HG02885 (cell line): Measurements from ENCODE around the gene CHAC2.
"Not testable (repeated sequence)": the region's sequence is repeated elsewhere in the genome, so short reads cannot be mapped to it uniquely, and the experiment has no call there.

Experiments
- ATAC-seq: cut with Tn5 transposase; IDR thresholded peaks from one replicate; pipeline ENCODE4 v1.9.1; 2021; ENCODE audit warnings: mild to moderate bottlenecking; ENCODE audit not compliant: unreplicated experiment, poor library complexity

The CHAC2 gene

DNA sequence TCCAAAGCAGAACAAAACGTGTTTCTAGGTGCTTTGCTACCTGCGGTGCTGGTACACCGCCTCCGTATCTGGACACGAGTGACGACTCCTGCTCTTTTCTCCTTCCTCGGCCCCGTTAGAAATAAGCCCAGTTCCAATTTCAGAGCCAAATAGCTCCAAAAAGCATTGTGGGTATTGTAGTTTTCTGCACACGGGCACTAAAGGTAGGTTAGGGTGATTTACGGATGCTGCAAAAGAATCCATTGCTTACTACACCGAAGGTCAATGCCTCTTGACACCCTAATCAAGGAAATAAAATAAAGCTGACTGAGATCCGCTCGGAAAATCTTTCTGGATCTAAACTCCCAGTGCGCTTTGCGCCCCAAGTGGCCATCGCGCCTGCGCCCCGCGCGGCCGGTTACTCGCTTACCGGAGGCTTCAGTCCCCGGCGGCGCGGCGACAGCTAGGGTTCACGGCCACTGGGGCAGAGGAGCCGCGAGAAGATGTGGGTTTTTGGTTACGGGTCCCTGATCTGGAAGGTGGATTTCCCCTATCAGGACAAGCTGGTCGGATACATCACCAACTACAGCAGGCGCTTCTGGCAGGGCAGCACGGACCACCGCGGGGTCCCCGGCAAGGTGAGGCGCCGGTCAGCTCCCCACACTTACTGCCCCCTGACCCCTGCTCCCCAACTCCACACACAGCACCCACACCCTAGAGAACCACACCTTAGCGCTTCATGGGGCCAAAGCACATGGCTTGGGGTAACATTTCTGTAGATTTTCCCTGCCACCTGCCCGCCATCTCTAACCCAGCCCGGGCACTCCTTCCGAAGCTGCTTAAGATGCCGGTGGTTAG lies at the start of gene CHAC2:
CHAC2 (plus strand) TSS at position 400 of the 837 bp plus-strand sequence; CDS start at position 483, 83 bp downstream.
- peak; percentile 91 for ATAC-seq

DNA sequence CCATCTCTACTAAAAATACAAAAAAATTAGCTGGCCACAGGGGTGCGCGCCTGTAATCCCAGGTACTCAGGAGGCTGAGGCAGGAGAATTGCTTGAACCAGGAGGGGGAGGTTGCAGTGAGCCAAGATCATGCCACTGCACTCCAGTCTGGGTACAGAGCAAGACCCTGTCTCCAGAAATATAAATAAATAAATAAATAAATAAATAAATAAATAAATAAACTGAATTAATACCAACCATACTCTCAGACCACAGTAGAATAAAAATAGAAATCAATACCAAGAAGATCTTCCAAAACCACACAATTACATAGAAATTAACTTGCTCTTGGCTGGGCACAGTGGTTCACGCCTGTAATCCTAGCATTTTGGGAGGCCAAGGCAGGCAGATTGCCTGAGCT lies 46.7 kb upstream of the CHAC2 start:
- not testable (repeated sequence) for ATAC-seq

DNA sequence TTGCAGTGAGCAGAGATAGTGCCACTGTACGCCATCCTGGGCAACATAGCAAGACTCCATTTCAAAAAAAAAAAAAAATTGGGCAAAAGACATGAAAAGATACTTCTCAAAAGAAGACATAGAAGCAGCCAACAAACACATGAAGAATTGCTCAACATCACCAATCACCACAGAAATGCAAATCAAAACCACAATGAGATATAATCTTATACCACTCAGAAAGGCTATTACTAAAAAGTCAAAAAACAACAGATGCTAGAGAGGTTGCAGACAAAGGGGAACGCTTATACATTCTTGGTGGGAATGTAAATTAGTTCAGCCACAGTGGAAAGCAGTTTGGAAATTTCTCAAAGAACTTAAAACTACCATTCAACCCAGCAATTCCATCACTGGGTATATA lies 43.1 kb upstream of the CHAC2 start:
- no peak for ATAC-seq

DNA sequence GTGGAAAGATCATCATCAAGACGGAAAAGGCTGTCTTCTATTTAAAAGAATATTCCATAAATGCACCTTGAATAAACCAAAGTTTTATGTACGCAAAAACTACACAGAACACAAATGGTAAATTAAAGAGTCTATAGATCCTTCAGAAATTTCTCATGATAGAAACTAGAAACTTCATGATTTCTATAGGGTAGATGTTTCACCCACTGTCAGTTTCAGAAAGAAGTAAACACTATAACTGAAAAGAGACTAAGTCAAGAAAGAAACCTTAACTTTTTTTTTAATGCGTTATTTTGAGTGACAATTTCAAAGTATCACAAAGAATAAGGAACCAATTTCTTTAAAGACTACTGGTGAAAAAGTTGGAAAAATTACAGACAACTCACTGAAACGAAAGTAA lies 41.9 kb upstream of the CHAC2 start:
- ATAC-seq, result no peak

DNA sequence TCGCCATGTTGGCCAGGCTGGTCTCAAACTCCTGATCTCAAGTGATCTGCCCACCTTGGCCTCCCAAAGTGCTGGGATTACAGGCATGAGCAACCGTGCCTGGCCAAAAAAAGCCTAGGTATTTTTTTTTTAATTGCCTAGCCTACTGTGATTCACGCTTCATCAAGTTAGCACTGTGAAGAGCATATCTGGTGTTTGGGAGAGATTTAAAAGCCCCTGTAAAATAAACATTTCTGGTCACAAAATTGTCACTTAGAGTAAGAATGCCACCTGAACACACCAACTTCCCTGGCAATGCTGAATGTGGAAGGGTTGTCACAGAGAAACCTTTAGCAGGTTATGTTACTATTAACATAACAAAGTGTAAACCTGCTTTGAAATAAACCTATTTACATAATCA lies 39.7 kb upstream of the CHAC2 start:
- ATAC-seq, result no peak

DNA sequence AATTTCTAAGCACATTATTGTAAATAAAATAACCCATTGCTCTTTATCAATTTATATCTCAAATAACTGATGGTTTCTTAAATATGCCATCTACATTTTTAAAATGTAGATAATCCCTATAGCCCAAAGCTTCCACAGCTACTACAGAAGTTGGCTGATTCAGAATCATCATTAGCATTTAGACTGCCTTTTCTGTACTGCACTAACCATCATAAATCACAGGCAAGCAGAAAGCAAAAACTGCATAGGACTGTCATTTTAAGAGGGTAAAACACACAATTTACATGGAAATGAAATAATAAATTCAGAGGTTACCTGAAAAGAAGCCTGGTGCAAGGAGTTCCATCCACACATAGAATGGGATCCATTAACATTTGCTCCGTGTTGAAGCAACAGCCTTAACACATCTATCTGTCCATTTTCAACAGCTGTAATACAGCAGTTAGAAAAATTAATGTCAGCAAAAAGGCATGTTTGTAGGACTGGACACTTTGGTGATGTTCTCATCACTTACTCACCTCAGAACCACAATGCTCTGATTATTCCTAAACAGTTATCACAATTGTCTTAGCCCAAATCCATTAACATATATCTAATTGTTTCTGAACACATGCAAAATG lies 38.4 kb upstream of the CHAC2 start:
- ATAC-seq, result no peak

DNA sequence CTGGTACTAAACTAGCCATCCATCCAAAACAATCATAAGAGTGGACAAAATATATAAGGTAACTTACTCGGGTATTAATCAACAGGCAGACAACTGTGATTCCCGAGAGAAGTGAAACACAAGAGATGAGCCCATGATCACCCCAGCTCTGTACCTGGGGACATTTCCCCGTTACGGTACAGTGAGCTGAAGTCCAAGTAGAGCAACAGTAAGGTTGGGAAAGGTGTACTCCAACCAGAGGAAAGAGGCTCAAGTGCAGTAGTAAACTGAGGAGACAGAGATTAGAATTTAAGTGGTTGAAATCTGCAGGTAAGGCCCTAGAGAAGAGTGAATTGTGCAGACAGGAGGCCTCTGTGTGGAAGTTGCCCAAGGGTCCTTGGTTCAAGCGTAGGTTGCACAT lies 30.5 kb upstream of the CHAC2 start:
- ATAC-seq, result no peak

DNA sequence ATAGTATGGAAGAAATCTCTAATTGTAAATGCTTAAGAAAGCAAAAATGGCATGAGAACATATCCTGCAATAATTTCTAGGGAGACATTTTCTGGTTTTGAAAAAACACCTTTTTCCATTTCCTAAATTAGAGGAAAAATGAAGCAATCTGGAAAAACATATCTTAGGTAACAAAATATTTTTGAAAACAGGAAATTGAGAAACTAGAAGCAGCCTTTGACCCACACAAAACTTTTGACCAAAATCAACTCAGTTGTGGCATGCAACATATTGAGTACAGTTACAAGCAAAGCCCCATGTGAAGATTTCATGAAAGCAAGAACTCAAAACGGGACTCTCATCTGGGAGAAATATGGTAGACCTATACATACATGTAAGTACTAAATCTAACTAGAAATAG lies 28.6 kb upstream of the CHAC2 start:
- ATAC-seq, result no peak

DNA sequence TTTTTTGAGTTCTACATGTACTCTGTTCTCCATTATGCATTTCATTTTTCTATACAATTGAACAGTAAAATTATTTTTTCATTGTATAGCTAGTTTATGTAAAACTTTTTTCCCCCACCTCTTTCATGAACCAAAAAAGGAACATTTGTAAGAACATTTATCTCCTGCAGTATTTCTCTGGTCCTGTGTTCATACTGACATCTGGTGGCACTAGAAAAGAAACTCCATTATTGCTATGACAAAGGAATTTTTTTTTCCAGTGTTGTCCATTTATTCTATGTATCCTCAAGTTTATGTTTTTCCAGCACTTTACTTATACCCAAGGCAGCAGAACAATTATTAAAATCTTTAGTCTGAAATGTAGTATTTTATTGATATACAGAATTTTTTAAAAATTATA lies 27.4 kb upstream of the CHAC2 start:
- no peak for ATAC-seq

DNA sequence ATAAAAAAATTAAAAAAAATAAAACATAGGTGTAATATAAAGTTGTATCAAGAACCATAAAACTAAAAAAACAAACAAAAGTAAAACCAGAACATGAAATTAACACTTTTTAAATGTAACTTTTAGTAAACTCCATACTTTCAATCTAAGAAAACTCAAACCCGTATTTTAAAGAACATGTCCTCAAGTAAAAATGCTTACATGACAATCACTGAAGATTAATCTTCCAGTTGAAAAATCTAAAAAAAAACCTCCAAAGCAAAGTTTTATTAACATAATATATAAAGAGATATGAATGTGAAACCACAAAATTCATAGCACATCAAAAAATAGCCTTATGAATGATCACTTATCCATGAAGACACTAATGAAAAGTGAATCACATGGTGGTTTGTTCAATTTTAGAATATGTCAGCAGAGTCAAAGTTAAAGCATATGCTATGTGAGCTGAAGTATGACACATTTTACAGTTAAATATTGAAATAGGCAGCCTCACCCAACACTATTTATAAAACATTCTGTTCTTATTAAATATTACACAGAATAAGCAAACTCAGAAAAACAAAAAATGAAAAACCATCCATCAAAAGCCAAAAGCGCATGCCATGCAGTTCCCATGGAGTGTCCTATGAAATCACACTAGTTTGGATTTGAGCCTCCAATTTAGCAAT lies 23.1 kb upstream of the CHAC2 start:
- ATAC-seq, result no peak

DNA sequence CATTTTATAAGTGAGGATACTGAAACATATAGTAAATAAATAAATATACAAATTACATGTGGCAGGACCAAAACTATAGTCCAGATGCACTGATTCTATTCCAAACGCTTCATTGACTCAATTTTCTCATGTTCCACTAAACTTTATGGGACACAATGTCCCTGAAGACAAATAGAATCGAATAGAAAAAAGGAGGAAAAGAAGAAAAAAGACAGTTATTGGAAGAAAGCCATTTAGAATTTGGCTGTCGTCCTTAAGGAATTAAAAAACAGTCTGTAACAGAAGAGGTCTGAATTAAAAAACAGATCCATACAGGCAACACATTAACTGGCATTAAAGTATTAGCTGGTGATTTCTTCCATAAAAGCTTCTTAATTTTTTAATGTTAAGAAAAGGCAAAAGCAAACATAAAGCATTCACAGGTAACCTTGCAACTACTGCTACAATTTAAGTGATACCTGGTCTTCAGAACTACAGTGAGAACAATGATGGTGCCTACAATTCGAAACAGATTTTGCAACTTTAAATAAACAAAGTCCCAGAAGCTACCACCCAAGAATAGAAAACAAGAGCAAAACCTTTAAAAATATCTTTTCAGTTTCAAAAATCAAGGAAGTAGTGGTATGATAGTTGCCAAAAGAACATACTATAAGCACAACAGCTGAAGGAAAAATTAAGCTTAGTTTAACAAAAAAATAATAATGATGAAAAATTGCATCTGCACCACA lies 17.4 kb upstream of the CHAC2 start:
- no peak for ATAC-seq

DNA sequence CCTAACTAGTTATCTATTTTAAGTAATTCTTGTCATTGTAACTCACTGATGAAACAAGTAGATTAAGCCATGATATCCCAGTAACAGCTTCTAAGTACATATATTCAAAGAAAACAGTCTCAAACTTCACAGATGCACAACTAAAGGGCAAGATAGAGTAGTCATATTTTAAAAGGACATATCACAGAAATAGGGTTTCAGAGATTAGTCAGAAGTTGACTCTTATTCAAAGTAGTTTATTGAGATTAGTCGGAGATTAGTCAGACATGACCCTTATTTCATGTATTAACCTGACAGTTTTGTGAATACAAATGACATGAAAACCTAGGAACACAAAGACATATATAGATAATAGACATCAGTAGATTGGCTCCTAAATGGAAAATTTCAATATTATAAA lies 15.9 kb upstream of the CHAC2 start:
- peak; percentile 96 for ATAC-seq

DNA sequence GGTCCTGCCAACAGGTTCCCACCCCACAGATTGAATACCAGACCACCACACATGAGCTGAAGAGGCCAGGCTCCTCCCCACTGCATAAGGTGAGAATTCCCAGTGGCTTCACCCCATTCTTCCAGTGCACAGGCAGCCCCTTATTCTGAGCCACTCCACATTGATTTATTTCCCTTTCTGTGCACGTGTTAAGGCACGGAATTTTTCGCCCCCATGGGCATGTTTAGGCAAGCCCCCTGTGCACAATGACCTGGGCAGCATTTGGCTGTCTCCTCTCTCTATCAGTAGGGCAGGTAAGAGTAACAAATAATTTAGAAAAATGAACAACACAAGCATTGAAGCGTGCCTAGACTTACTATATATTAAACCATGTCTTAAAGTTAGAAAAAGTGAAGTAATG lies 15.2 kb upstream of the CHAC2 start:
- no peak for ATAC-seq

DNA sequence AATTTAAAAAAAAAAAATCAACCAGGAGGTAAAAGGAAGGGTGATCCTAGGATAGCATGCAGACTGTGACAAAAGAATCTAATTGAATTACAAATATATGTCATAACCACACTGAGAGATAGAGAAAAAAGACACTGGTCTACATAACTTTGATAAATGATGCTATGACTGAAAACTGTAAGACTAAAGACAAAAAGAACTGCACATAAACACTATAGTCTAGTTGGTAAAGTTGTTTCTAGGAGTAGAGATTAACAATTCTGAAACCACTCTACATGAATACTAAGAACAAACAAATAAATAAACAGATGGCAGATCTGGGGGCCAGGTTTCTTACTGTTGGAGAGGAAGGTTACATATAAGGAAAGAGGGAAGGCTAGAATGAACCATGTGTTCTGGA lies 14.6 kb upstream of the CHAC2 start:
- ATAC-seq, result no peak

DNA sequence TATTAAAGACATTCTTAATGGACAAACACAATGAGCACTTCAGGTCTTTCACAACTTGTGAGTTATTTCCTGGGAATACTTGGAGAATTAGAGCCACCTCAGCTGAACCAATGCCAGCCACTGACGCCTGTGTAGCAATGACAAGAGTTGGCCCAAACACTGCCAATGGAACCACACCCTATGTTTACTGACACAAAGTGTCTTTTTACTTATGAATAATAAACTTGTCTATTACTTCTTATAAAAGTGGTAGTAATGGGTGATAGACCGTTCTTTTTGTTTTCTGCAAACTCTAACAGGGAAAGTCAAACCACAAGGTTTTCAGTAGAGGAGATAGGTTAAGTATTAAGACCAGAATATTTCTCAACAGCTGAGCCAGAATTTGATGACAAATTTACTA lies 12.5 kb upstream of the CHAC2 start:
- ATAC-seq, result no peak

DNA sequence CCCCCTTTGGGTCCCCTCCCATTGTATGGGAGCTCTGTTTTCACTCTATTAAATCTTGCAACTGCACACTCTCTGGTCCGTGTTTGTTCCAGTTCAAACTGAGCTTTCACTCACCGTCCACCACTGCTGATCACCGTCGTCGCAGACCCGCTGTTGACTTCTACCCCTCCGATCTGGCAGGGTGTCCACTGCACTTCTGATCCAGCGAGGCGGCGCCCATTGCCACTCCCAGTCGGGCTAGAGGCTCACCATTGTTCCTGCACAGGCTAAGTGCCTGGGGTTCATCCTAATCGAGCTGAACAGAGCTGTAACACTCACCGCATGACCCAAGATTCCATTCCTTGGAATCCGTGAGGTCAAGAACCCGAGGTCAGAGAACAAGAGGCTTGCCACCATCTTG lies 11.0 kb upstream of the CHAC2 start:
- no peak for ATAC-seq

DNA sequence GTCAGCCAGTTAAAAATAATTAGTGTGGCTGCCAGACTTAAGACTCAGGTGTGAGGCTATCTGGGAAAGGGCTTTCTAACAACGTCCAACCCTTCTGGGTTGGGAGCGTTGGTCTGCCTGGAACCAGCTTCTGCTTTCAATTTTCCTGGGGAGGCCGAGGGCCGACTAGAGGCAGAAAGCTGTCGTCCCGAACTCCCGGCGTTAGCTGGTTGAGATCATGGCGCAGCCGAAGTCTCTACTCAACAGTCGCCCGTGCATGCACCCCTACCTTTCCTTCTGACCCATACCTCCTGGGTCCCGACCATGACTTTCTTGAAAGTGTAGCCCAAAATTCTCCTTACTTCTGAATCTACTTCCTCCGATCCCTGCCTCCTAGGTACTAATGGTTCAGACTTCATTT lies 10.4 kb upstream of the CHAC2 start:
- ATAC-seq, result not testable (repeated sequence)

DNA sequence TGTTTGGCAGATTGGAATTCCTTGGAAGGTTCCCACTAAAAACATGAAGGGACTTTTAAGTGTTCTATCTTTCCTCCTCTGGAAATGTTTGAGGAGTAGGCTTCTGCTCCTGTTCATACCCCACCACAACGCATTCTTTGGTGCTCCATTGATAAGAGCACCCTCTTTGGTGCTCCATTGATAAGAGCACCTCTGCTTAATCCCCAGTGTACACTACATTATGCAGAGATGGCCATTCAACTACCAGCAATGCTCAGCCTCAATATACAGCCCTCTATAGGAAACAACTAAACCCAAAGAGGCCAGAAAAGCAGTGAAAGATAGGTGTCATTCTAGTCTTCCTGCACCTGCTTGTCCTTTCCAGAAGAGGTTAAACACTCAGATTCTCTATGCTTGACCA lies 1.8 kb upstream of the CHAC2 start:
- ATAC-seq, result no peak

DNA sequence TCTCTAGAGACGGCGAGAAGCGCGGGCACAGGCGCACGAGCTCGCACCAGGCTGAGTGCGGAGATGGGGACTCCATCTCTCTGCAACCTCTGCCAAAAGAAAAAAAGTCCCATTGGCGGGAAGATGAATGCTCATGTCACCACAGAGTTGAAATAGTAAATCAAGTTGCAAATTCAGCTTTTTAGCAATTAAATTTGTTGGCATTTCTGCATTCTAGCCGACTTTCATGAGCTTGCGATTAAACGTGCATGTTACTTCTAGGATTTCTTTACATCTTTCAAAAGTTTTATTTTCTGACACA lies 588 bp downstream of the CHAC2 start:
- peak; percentile 53 for ATAC-seq

DNA sequence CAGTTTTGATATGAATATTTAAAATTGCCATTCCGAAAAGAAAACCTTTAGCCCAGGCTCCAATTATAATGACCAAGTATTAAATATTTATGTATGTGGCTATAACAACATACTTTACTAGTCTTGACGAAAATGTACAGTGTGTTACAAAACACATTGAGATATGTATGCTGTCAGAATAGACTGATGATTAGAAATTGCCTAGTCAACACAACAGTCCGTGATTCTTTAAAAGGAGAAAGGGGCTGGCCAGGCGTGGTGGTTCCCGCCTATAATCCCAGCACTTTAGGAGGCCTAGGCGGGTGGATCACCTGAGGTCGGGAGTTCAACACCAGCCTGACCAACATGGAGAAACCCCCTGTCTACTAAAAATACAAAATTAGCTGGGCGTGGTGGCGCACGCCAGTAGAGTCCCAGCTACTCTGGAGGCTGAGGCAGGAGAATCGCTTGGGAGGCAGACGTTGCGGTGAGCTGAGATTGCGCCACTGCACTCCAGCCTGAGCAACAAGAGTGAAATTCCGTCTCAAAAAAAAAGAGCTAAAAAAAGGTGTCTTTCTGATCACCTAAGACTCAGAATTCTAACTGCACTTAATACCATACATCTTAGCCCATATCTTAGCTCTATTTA lies 1.8 kb downstream of the CHAC2 start:
- ATAC-seq, result no peak

DNA sequence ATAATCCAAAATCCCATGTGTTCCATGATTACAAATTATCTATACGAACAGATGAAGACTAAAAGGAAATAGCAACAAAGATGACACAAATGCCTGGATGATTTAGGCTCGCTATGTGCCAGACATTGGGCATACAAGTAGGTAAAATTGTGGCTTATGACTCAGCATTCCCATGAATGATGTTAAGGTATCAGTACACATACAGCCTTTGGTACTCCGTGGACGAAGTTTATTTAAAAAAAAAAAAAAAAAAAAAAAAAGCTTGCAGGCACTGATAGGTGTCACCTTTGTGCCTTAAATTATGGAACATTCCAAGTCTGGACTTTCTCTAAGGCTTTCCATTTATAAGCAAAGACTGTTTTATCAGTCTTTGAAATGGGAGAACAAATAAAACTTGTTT lies 2.7 kb downstream of the CHAC2 start:
- no peak for ATAC-seq
